GM19099 (cell line): ENCODE data around the gene SF1.

ENCODE experiments used
- POLR2A ChIP-seq: IDR thresholded peaks from 3 replicates; pipeline ENCODE4 v1.6.1; 2011; ENCODE audit warnings: low read depth; ENCODE audit not compliant: insufficient read length; ENCODE audit errors: extremely low read depth

SF1 gene

DNA sequence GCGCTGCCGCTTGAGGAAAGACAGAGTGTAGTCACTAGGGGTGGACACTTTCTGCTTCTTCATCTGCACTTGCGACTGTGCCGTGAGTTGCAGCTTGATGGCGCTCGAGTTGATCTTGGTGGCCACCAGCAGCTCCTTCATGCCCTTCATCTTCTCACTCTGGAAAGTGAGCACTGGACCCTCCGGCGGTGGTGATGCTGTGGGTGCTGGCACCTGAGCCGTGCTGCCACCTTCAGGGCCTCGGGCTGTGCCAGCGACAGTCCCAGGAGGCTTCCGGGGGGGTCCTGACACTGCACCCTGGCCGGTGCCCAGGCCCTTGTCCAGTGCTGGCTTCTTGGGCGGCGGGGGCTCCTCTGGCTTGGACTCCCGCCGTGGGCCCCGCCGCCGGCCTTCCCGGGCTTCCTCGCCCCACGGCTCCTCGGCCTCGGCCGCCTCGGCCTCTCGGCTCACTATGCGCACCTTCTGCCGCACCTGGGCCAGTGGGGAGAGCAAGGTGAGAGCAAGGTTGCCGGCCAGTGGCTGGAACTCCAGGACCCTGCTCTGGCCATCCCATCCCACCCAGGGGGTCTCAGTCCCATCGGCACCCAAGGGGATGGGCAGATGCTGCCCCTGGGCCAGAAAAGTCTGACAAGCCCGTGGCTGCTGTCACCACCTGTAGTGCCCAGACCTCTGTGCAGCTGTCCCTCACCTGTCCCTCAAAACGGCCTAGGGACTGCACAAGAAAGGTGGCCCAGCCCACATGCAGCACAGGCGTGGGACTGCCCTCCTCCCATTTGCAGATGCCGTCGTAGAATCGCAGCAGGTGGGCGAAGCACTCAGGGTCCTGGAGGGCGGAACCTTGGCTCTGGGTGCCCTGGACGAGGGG is 26.2 kb upstream of the SF1 start:
- TF ChIP-seq POLR2A, result no peak

DNA sequence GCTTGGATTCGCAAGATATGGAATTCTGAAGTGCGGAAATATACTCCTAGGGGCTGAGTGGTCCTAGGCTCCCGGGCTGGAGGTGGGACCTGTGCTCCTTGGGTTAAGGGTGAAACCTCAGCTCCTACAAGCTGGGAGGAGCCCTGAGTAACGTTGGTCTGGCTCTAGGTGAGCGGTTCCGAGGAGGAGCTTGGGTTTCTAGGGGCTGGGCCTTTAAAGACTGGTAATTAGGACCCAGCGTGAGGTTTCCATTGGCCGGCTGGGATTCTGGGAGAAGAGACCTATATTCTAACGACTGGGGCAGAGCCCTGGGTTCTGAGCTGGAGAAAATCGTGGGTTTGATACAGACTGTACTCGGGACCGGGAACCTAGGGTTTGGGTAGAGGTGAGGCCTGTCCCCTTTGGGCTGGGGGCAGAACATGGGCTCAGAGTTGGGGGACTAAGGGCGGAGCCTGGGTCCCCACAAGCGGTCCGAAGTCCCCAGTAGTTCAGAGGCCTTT is 25.6 kb upstream of the SF1 start:
- no peak for TF ChIP-seq POLR2A

DNA sequence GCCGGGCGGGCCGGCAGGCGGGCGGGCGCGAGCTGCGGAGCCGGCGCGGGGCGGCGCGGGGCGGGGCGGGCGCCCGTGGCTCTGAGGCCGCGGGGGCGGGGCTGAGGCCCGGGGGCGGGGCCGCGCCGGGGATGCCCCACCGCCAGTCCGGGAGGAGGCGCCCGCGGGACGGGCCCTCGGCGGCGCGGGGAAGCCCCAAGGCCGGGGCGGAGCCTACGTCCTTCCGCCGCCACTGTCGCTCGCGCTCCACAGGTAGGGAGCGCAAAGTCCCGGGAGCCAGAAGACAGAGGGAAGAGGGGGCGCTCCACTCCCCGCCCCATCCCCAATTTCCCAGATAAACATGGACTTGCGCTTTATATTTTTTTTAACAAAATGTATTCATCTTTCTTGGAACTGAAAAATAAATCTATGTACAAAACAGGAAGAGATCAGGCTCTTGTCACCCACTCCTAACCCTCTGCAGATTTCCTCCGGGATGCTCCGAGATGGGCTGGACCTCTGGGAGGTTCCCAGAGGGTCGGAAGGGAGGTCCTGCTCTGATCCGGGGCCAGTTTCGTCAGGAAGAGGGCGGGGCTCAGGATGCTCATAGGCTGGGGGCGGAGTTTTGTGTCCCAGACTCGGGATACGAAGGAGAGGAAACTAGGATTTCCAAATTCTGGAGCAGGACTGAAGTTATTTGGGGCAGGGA is 25.0 kb upstream of the SF1 start, which contains the start of gene MAP4K2:
Gene MAP4K2 (minus strand): TSS at position 57 of the 688 bp plus-strand sequence. CDS start 65 bp downstream, outside the sequence.
- peak; percentile 52 for TF ChIP-seq POLR2A

DNA sequence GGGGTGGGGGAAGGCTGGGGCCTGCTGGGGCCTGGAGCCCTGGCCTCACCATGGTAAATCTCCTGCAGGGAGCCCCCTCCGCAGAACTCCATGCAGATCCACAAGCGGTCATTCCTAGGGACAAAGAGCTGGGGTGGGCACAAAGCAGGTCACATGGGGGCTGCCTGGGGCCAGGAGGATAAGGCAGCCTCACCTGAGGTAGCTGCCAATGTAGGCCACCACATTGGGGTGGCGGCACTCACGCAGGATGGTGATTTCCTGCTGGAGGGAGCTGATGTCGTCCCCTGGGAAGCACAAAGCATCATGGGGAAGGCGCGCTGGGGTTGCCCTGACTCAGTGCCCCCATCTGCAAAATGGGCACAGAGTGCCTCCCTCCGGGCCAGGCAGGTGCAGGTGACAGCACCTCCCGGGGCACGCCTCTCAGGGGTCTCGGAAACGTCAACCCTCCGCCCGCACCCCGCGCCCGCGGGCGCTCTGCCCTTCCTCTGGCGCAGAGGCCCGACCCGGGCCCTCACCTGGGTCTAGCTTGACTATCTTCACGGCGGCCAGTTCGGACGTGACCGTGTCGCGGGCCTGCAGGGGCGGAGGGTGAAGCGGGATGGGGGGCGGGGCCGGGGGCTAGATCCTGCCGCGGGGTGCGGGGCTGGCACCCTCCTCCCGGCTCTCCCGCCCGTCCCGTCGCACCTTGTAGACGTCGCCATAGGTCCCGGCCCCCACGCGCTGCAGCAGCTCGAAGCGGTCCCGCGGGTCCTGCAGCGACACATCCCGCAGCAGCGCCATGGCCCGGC is 24.2 kb upstream of the SF1 start:
- TF ChIP-seq POLR2A, result peak; percentile 26

DNA sequence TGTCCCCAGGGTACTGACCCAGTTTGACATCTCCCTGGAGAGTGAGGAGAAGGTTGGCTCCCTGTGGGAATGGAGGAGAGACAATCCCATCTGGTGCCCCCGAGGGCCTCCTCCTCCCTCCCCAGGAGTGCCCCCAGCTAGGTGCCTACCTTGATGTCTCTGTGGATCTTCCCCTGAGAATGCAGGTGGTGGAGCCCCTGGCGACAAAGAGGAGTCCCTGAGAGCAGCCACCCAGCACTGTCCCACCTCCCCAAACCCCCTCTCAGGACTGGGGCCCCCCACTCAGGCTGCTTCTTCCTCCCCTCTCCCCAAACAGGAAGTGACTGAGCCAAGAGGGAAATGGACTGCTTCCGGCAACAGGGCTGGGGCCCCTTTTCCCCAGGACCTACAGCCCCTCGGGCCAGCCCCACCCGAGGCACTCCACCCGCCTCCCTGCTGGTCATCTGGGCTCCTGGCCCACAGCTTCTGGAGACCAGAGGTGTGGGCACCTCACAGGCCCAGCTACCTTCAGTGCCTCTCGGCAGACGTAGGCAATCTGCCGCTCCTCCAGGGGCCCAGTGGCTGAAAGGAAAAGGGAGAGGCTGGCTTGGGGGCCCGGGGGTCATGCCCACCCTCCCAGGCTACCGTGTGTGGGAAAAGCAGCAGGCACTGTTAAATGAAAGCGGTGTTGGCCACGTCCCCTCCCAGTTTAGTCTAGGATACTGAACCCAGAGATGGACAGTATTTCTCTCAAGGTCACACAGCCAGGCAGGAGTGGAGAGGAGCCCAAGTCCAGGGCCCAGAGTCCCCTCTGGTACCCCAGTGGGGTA is 23.4 kb upstream of the SF1 start:
- TF ChIP-seq POLR2A, result no peak

DNA sequence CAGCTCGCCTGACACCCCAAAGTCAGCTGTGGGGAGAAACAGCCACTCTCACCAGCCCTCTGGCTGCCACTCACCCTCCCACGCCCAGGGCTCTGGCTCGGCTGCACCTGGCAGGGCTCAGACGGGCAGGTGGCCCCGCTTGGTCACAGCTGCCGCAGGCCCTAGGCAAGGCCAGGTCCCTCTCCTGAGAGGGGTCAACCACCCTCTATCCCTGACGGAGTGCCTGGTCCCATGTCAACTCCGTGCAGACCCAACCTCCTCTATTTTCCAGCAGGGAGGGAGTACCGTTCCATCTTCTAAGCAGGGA is 22.8 kb upstream of the SF1 start:
- no peak for TF ChIP-seq POLR2A

DNA sequence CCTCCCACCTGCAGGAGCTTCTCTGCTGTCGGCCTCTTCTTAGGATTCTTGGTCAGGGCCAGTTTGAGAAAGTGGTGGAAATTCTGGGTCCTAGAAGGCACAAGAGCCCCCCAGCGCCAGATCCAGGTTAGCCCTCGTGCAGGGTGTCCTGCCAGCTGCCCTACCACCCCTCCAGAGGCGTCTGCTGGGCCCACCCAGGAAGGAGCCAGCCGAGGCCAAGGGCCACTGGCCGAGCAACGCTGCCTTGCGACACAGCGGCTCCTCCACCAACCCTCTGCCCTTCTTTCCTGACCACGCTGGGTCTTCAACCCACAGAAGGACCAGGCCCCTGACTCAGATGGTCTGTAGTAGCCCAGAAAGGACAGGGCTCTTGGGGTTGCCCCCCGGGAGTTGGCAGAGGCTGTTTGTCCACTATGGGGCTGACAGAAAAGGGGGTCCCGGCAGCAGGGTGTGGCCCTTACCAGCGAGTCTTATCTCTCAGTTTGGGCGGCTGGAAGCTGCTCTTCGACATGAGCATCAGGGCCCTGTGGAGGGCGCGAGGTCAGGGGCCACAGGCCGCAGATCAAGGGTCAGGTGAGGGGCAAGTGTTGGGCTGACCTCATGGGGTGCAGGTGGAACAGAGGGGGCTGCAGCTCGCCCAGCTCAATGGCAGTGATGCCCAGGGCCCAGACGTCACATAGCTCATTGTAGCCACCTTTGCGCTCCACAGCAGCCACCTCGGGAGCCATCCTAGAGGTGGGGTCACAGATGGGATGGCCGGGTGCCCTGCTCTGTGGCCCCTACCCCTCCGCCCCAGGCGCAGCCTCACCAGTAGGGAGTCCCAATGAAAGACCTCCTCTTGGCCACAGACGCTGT is 22.2 kb upstream of the SF1 start:
- TF ChIP-seq POLR2A, result no peak

DNA sequence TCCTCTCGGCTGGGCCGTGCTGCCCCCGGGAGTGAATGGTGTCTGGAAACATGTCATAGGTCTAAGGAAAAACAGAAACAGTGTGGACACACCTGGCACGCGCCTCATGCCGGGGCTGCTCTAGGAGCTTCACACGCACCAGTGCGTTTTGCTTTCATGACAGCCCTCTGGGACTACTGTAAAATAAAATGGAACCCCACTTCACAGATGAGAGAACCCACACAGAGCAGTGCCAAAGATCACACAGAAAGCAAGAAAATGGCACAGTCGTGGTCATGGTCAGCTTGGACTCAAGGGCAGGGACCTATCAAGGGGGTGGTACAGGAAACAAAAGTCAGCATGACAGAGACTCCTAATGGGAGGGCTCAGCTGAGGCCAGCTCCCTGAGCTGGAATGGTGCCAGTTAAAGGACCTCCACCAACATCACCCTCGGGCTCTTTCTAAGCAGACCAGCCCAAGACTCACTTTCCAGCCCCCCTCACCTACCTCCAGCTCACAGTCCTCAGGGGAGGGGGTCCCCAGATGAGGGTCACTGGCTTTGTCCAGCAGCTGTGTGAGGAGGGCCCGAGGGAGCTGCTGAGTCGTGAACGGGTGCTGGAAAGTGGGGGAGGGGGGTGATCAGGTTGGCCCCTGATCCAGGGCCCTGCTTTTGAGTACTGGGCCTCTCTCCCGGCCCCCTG is 21.4 kb upstream of the SF1 start:
- TF ChIP-seq POLR2A, result no peak

DNA sequence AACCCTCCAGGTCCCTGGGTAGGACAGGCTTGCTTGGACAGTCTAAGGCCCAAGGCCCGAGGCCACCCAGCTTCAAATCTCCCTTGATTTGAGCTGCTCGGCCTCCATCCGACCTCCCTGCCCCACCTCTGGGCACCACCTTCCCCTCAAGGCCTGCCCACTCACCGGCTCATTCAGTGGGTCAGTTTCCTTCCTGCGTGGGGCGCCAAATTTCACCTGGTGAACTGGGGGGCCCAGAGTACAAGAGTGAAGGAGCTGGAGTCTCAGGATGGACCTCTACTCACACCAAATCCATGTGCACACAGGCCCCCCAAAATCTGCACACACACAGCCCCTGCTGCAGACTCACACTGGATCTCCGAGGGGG is 20.9 kb upstream of the SF1 start:
- TF ChIP-seq POLR2A, result no peak

DNA sequence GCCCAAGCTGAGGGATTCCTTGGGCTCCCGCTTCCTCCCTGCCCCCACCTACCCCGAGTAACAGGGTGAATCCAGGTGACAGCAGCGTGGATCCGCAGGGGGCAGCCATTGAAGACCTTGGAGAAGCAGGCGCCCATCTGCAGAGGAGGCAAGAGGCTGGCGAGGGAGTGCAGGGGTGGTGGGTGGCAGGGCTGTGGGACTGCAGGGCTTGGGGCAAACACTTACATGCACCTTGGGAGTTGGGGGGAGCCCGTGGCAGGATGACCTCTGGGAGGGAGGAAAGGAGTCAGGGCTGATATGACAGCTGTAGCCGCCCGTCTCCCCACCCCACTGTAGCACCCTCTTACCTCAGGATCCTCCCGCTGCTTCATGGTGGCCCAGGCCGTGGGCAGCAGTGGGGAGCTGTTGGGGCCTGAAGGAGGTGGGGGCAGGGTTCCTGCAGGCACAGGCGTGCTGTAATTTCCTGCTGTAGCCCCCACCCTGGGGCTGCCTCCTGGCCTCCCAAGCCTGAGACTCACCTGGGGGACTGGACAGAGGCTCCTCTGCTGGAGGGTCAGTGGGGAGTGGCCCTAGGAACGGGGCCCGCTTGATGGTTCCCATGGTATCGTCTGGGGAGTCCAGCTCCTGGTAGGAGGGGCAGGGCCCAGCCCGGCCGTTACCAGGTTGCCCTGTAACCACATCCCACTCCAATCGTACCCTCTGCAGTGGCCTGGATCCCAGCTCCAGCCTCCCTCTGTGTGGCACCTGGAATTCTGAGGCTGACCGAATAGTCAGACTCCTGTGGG is 18.6 kb upstream of the SF1 start:
- no peak for TF ChIP-seq POLR2A

DNA sequence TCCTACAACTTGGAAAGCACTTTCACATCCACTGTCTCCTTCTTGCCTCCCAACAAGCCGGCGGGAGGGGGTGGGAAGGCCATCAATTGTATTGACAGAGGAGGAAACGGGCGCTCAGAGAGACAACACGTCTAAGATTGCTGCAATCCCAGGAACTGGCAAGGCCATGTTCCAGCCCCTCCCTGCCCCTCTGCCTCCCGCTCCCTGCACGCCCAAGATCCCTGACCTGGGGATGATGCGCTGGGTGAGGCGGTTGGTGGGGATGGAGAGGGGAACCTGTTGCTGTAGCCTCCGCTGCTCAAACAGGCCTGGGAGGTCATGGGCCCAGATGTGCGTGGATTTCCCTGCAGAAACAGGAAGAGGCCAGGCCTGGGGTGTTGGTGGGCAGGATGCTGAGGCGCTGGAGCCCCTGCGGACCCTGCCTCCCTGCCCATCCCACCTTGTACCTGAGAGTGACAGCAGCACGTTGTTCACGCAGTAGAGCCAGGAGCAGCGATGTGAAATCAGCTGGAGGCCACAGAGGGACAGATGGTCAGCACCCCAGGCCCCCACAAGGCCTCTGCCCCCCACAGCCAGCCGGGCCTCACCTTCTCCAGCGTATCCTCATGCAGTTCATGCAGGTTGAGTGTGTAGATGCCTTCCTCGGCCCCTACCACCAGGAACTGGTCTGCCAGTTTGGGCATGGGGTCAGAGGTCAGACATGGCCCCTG is 17.9 kb upstream of the SF1 start:
- no peak for TF ChIP-seq POLR2A

DNA sequence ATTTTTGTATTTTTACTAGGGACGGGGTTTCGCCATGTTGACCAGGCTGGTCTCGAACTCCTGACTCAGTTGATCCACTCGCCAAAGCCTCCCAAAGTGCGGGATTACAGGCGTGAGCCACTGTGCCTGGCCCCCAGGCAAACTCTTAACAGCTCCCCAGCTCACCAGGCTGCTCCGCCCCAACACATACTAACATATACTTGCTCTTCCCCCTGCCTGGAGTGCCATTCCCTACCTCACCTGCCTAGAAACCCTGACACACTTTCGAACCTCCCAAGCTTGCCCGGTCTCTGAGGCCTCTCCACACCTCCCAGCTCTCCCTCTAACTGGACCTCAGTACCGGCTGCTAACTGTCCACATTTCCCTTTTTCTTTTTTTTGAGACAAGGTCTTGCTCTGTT is 16.2 kb upstream of the SF1 start:
- TF ChIP-seq POLR2A, result no peak
